Thoracic aorta (tissue), 2 donors: Measurements from ENCODE around the gene CYP2A7. TPM values are rescaled to one million over a fixed set of nuclear protein-coding genes. Genes with fewer than 3 reads are reported as not detected.
"Not testable (repeated sequence)": the region's sequence is repeated elsewhere in the genome, so short reads cannot be mapped to it uniquely, and the experiment has no call there.

Source experiments
- ATAC-seq: fragments of 150-250 bp; one replicate; pipeline ENCODE4 v1.8.0; 2017; ENCODE audit warnings: low read depth; ENCODE audit not compliant: insufficient number of reproducible peaks, low FRiP score
- DNase-seq: peaks from one replicate; pipeline ENCODE4 v3.0.0-alpha.2; 2020; ENCODE audit warnings: low spot score
- H3K27ac ChIP-seq, 2 donors: fragments of 200-600 bp; sonication (generic); 1 replicate in 1 of 2; 2 replicates in 1 of 2; pipeline ENCODE4 v1.5.1; 2016; ENCODE audit warnings: mild to moderate bottlenecking in 2 of 2, moderate library complexity in 2 of 2
- H3K27me3 ChIP-seq: fragments of 200-600 bp; sonication (generic); replicated peaks from 2 replicates; pipeline ENCODE4 v1.6.0; 2016; ENCODE audit warnings: mild to moderate bottlenecking; ENCODE audit not compliant: insufficient read depth
- H3K36me3 ChIP-seq: fragments of 200-600 bp; sonication (generic); one replicate; pipeline ENCODE4 v1.5.1; 2016
- H3K4me1 ChIP-seq, 2 donors: fragments of 200-600 bp; sonication (generic); 1 replicate in 1 of 2; 2 replicates in 1 of 2; pipeline versions ENCODE4 v1.5.1 to v1.6.0; 2016; ENCODE audit warnings: low read depth in 2 of 2, mild to moderate bottlenecking in 1 of 2; ENCODE audit not compliant: control insufficient read depth in 1 of 2
- H3K4me3 ChIP-seq: fragments of 200-600 bp; sonication (generic); 2 replicates; pipeline ENCODE4 v1.5.1; 2016; ENCODE audit warnings: mild to moderate bottlenecking
- H3K9me3 ChIP-seq: fragments of 200-600 bp; sonication (generic); 2 replicates; pipeline ENCODE4 v1.5.1; 2016
- CTCF ChIP-seq: fragments of 200-600 bp; sonication (generic); IDR thresholded peaks from one replicate; pipeline ENCODE4 v1.5.1; 2019; ENCODE audit warnings: antibody characterized with exemption
- total RNA-seq, 2 donors: library from RNA; depleted of rRNA; stranded (reverse); fragments of >200 nt; gene quantifications; one replicate each; pipeline versions ENCODE4 v1.1.0 to v1.2.3, GENCODE V29; 2016

Gene CYP2A7
- total RNA-seq, 2 donors from 2014 or later = not detected

GRCh38 chr19:40921005-40921897 is 39.2 kb upstream of the CYP2A7 start:
- Histone ChIP-seq H3K4me1 (no peaks in the 10 kb centered on the region), H3K27ac (no peak overlapping the region), H3K36me3 (no peaks in the 10 kb centered on the region), H3K4me3 (no peak overlapping the region), H3K27me3 (no peaks in the 10 kb centered on the region), H3K9me3 (peaks cover 4% of the 10 kb centered on the region)
- DNase-seq = no peak
- TF ChIP-seq CTCF = no peak
- no peak for ATAC-seq

GRCh38 chr19:40920300-40921004 is 38.4 kb upstream of the CYP2A7 start:
- no peak for TF ChIP-seq CTCF
- Histone ChIP-seq H3K27ac (no peak overlapping the region), H3K9me3 (peaks cover 4% of the 10 kb centered on the region), H3K4me3 (no peak overlapping the region), H3K36me3 (no peaks in the 10 kb centered on the region), H3K4me1 (no peaks in the 10 kb centered on the region), H3K27me3 (no peaks in the 10 kb centered on the region)
- no peak for ATAC-seq
- no peak for DNase-seq

GRCh38 chr19:40919530-40920299 is 37.7 kb upstream of the CYP2A7 start:
- not testable (repeated sequence) for ATAC-seq, H3K4me1 ChIP-seq, H3K4me3 ChIP-seq, DNase-seq, H3K27me3 ChIP-seq, H3K9me3 ChIP-seq, H3K27ac ChIP-seq, H3K36me3 ChIP-seq

GRCh38 chr19:40918303-40918702 is 36.3 kb upstream of the CYP2A7 start:
- not testable (repeated sequence) for ATAC-seq, H3K9me3 ChIP-seq, DNase-seq

GRCh38 chr19:40908976-40909375 is 26.9 kb upstream of the CYP2A7 start:
- H3K4me1 ChIP-seq = no peaks in the 10 kb centered on the region
- DNase-seq (no peak), ATAC-seq (no peak)
- H3K9me3 ChIP-seq = peaks cover 6% of the 10 kb centered on the region
- no peaks in the 10 kb centered on the region for H3K36me3 ChIP-seq
- H3K27ac ChIP-seq = no peak overlapping the region
- TF ChIP-seq CTCF = no peak
- H3K27me3 ChIP-seq = no peaks in the 10 kb centered on the region
- no peak overlapping the region for H3K4me3 ChIP-seq

More at GRCh38 chr19:40918303-40918702, 36.3 kb upstream of the CYP2A7 start:
- not testable (repeated sequence) for H3K36me3 ChIP-seq, H3K27ac ChIP-seq, H3K4me1 ChIP-seq, H3K27me3 ChIP-seq, H3K4me3 ChIP-seq
